Dedifferentiated amniotic fluid mesenchymal stem cell (primary cell): ENCODE data around the gene KLF6.

Experiments
- DNase-seq: peaks from one replicate; pipeline ENCODE4 v3.0.0-alpha.2; 2016; ENCODE audit errors: extremely low spot score

Gene KLF6

DNA sequence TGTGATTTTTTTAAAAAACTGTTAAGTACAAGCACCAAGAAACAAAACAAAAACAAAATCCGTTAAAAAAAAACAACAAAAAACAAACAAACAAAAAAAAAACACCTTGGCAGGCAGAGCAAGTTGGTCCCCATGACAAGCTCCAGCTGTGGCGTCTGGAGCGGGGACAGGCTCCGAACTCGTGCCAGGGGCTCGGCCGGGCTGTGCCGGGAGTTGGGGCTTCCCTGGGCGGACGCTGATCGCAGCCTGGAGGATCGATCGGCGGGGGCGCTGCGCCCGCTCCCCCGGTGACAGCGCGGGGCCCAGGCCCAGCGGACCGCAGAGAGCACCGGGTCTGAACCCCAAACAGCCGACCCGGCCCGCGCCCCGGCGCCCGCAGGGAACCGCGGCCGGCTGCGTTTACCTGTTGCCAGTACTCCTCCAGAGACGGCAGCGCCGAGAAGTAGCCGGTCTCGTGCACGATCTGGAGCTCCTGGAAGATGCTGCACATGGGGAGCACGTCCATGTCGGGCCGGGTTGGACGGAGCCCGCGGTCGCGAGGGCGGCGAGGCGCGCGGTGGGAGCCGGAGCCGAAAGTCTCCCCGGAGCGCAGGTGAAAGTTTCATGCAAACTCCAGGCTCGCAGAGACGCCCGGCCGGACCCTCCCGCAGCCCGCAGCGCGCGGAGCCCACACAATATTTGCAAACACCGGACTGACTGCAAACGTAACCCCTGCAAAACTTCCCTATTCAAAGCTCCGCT, at the start of gene KLF6:
TSS of gene KLF6 (minus strand) at position 700 of the 741 bp plus-strand sequence. CDS start at position 505, 195 bp downstream.
- DNase-seq: no peak

GRCh38 chr10:3834404-3834803, 49.4 kb upstream of the KLF6 start:
- no peak for DNase-seq

DNA sequence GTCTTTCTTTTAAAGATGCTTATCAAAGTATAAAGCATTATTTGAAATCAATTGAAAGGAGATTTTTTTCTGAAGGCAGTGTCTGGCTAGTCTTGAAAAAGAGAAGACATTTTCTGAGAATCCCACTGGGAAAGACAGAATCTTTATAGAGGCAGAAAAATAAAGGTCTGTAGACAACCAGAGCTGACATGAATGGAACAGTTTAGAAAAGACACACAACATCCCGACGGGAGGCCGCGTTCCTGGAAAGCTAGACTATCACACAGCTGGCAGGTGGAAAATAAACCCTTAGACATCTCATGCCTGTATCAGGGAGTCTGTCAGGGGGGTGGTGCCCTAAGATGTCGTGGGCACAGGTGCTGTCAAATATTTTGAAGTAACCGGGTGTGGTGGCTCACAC, 48.0 kb upstream of the KLF6 start:
- DNase-seq: no peak

GRCh38 chr10:3832022-3832786, 47.2 kb upstream of the KLF6 start:
- no peak for DNase-seq

- DNase-seq: no peak
Measured at GRCh38 chr10:3831608-3832007, 46.6 kb upstream of the KLF6 start.

- DNase-seq: no peak
Measured at GRCh38 chr10:3830946-3831345, 45.9 kb upstream of the KLF6 start.

GRCh38 chr10:3829156-3830050, 44.4 kb upstream of the KLF6 start:
- no peak for DNase-seq

DNA sequence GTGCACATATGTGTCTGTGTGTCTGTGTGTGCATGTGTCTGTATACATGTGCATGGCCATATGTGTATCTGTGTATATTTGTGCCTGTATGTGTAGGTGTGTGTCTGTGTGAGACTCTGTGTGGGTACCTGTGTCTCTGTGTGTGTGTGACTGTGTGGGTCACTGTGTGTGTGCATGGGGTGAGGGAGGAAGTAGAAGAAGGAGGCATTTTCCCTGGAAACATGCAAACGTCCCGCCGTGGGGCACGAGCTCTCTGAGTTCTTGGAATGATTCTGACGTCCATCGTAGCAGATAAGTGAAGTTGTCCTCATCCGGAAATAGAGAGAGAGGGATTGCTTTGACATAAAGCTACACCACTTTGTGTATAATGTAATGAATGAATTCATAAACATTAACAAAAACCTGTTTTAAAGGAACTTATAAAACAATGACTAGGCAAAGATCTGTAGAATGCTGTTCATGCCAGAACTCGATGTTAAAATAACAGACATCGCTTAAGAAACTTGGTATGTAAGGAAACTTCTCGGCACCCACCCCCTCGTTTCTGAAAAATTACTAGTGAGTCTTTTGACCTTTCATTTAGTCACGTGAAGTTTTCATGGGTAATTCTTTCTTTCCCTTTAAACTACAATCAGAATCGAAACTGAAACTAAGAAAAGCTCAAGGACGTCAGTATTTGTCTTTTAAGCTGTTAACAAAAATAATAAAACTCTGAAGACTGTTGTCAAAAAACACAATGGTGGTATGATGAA, 43.6 kb upstream of the KLF6 start:
- peak; percentile 86 for DNase-seq

DNA sequence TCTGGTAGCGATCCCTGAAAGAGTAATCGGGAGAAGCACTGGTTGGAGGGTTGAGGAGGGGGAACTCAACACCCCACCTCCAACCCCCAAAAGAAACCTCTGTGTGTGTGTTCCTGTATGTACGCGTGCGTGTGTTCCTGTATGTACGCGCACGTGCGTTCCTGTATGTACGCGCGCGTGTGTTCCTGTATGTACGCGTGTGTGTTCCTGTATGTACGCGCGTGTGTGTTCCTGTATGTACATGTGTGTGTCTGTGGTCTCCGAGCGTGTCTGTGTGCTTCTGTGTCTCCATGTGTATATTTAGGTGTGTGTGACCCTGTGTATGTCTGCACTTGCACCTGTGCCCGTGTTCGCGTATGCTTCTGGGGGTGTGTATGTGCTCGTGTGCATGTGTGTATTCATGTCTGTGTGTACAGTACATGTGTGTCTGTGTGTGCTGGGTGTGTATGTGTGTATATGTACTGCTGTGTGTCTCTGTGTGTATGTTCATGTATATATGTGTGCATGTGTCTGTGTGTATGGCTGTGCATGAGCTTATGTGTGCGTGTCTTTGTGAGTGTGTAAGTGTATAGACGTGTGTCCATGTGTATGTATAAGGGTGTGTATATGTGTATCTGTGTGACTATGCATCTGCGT, 42.9 kb upstream of the KLF6 start:
- DNase-seq: no peak

DNA sequence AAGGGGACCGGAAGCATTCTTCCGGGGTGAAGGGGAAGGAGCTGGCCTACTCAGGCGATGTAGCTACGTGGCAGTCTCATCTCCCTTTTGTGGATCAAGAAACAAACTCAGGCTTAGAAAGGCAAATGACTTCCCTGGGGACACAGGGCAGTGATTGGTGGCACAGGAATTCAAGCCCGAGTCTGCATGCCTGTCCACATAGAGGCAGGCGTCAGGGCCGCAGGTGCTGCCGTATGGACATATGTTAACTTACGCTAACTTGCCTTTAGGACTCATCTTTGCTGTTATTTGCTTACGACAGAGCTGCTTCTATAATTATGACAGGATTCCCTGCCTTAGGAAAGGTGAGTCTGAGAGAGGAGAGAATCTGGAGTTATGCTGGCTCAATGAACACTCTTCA, 42.3 kb upstream of the KLF6 start:
- DNase-seq: no peak

DNA sequence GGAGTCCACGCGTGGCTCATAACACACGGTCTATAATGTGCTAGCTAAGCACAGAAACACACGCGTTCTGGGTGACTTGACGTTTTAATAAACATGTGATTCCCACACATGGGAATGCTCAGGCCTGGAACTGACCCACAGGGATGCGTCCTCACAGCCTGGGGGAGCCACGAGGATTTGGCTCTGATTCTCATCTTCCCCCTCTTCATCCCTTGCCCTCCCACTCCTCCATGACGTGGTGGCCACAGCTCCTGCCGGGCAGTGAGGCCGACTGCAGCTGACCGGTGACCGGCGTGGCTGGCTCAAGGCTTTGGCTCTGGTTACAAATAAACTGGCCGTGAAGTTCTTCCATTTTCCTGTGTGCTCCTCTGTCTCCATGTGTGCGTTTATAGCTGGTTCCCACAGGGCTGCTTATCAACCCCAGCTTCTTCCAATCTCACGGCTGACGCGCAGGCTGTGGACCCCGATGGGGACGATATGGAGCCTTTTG, 40.9 kb upstream of the KLF6 start:
- no peak for DNase-seq

GRCh38 chr10:3825244-3825643, 40.2 kb upstream of the KLF6 start:
- DNase-seq: peak; percentile 86

- no peak for DNase-seq
Measured at GRCh38 chr10:3822541-3823330, 37.7 kb upstream of the KLF6 start.

GRCh38 chr10:3820255-3820654, 35.2 kb upstream of the KLF6 start:
- peak; percentile 48 for DNase-seq

- DNase-seq: no peak
Measured at GRCh38 chr10:3816995-3817394, 32.0 kb upstream of the KLF6 start.

DNA sequence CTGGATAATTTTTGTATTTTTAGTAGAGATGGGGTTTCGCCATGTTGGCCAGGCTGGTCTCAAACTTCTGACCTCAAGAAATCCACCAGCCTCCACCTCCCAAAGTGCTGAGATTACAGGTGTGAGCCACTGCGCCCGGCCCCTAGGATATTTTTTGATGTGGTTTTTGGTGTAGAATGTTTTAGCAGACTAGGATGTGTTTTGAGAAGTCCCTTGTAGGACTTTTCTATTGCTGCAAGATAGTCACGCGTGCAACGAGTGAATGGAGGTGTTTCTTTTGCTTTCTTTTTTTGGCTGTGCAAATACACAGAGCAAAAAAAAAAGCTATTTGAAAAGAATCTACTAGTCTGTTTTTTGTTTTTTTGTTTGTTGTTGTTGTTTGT, 29.8 kb upstream of the KLF6 start:
- no peak for DNase-seq

DNA sequence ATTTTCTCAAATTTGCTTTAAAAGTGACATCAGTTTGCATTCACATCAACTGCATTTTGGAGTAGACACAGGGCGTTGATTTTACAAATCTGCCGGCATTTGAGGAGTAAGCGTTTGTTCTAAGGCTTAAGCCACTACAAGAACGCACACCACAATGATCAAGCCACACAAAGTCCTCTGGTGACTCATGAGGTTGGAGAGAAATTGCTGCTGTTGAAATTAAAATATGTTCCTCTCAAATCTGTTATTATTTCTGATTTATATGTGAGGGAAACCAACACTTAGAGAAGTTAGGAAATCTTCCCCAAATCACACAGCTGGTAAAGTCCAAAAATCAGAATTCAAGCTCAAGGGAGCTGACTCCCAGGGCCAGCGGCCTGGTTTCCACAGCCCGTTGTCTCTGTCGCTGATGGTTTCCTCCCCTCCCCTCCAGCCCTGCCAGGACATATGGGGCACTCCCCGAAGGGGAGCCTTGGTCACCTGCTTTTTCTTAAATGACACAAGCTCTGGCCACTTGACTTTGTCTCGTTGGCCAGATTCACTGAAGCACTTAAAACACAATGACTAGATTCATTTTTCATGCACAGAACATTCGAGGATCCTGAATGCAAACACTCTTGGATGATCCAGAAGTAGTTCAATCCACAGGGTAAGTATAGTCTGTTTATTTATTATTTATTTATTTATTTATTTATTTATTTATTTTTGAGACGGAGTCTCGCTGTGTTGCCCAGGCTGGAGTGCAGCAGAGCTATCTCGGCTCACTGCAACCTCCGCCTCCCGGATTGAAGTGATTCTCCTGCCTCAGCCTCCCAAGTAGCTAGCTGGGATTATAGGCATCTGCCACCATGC, 29.2 kb upstream of the KLF6 start:
- DNase-seq: no peak

GRCh38 chr10:3813267-3813666, 28.3 kb upstream of the KLF6 start:
- DNase-seq: no peak

DNA sequence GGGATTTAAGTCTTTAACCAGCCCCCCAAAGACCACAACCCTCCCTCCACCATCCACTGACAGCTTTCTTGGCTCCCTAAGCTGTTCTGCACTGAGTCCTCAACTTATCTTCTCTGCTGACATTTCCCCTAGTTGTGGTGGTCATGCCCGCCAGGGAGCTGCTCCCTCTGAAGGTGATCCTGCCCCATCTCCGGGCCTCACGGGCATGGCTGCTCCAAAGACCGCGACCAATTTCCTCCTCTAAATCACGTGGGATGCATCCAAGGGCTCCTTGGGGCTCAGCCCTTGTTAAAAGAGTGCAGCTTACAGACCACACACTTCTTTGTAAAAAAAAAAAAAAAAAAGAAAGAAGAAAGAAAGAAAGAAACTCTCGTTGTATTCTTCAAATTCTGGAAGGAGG, 27.1 kb upstream of the KLF6 start:
- no peak for DNase-seq
